GM21381 (cell line): ENCODE measurements around the gene EXOSC2.

Experiments
- ATAC-seq: cut with Tn5 transposase; IDR thresholded peaks from one replicate; pipeline ENCODE4 v1.9.1; 2021; ENCODE audit warnings: mild to moderate bottlenecking, moderate library complexity; ENCODE audit not compliant: unreplicated experiment

The EXOSC2 gene

DNA sequence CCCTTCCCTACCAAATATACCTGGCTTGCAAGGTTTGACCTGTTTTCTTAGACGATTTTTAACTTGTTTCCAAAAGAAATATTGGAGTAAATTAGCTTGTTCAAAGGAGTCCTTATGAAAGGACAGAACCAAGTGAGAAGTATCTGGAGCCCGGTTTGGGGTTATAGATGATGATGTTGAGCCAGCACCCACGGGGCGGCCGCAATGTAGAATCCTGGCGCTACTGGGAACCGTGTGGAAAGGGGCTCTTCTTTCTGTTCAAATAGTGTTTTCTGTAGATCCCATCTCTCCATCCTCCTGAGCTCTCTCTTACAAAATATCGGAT is 517 bp upstream of the EXOSC2 start:
- no peak for ATAC-seq

DNA sequence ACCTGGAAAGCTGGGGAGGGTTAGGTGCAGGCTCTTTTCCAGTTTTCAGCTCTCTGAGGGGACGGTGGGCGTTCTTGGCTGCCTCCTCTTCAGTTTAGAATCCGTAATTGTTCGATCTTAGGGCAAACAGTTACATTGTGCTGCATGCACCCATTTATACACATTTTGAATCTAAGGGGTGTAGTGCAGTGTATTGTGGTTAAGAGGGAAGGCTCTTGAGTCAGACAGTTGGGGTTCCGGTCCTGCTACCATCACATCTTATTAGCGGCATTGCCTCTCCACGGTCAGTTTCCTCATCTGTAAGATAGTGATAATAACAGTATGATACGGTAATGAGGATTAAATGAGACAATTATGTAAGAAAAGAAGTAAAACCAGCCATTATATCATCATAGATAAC is 625 bp downstream of the EXOSC2 start:
- no peak for ATAC-seq

DNA sequence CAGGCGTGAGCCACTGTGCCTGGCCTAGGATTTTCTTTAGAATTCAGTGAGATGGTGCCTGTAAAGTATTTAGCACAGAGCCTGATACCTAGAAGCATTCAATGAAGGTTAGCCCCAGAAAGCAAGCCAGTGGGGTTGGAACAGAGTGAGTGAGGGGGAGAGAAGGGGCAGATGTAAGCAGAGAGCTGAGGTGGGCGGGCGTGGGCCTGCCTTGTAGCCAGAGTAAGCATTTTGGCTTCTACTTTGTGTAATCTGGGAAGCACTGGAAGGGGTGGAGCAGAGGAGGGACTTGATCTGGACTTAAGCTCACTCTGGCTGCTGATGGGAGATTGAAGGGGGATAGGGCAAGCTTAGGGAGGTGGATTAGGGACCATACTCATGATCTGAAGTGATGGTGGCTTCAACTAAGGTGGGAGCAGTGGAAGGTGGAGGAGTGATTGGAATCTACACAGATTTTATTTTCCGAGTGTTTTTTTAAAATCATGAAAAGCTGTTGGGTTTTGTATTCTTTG is 2.6 kb downstream of the EXOSC2 start:
- ATAC-seq = no peak

DNA sequence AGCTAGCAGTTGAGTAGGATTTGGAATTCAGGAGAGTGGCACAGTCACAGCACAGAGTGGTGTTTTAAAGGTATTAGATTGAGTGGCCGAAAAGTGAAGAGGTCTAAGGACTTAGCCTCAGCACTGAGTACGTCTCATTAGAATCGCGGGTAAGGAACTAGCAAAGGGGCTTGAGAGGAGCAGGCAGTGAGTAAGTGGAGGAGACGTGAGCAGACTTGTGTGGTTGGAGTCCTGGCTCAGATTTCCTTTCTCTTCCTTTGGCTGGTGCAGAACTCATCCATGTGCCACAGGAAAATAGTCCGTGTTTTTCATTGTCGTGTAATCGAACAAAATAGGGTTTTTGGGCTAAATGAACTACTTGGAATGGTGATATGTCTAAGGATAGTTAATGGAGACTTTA is 3.4 kb downstream of the EXOSC2 start:
- ATAC-seq = no peak

DNA sequence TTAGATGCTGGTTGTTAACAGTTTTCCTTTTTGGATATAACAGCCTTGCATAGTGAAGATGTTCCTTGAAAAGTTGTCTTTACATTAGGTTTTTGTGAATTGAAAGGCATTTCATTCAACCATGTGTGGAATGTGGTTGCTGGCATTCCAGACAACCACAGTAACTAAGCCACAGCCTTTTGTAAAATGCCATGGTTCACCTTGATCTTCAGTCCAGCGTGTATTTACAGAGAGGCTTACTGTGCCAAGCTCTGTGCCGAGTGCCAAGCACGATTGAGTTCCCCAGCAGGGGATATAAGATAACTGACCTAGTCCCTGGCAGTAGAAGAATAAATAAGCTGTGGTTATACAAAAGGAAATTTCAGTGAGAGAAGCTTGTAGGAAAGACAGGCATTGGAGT is 4.9 kb downstream of the EXOSC2 start:
- ATAC-seq = no peak

DNA sequence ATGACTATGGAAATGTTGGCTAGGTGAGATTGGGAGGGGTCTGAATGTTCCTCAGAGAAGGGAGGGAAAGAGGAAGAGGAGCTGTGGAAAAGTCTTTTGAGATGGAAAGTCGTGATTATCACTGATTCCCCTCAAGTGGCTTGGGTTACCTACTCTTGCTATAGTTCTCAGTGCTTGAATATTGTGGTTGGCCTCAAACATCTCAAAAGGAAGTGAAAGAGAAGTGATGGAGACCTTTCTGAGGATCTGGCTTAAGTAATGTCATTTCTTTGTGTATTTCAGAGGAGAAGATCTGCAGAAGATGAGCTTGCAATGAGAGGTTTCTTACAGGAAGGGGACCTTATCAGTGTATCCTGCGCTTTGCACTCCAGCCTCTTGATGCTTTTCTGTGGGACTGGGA is 5.5 kb downstream of the EXOSC2 start:
- ATAC-seq = no peak

DNA sequence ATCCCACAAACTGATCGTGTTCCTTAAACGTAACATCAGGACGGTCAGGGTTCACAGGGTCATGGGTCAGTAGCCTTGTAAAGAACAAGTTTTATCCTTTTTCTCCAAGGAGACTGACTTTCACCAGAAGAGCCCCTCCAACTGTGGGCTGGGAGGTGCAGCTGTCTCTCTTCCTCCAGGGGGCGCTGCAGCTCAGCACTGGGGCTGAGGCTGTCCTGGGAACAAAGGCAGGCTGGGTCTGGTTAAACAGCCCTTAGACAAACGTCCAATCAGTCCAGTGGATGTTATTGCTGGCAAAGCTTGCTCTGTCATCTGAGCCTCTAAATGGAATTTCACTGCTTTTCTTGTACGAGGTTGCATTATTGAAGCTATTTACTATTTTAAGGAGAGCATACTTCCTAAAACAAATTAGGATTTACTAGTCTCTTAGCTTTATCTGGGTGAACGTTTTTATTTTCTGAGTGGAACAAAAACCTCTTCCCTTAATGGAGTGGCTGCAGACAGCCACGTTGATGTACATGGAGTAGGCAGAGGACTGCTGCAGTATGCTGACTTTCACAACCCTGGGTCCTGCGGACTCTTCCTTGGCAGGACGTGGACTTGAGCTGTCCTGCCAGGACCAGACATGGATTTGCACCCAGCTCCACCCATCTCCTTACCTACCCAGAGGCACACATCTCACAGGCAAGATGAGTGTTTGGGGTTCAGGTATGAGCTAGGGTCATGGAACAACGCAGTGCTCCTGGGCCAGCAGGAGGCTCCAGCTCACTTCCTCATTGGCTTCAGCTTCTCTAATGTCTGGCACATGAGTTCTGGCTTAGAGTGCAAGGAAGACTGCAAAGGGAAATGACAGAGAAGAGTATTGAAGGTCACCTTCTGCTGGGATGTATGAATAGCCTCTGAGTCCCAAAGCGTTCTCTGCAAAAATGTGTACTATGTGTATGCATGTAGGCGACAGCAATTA is 7.8 kb downstream of the EXOSC2 start:
- ATAC-seq = no peak

DNA sequence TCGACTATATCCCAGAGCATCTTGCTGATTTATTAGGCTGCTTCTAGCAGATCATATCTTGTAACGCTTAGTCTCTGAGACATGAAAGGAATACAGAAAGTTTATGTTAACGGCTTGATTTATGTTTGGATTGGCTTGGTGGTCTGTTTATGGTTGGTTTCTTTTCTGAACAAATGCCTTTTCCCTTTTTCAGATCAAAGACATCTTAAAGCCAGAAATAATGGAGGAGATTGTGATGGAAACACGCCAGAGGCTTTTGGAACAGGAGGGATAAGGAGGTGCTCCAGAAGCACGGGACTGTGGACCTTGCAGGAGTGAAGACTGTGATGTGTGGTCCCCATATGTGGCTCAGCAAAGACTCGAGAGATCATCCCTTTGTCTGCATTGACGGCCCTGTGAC is 9.9 kb downstream of the EXOSC2 start:
- ATAC-seq = no peak

DNA sequence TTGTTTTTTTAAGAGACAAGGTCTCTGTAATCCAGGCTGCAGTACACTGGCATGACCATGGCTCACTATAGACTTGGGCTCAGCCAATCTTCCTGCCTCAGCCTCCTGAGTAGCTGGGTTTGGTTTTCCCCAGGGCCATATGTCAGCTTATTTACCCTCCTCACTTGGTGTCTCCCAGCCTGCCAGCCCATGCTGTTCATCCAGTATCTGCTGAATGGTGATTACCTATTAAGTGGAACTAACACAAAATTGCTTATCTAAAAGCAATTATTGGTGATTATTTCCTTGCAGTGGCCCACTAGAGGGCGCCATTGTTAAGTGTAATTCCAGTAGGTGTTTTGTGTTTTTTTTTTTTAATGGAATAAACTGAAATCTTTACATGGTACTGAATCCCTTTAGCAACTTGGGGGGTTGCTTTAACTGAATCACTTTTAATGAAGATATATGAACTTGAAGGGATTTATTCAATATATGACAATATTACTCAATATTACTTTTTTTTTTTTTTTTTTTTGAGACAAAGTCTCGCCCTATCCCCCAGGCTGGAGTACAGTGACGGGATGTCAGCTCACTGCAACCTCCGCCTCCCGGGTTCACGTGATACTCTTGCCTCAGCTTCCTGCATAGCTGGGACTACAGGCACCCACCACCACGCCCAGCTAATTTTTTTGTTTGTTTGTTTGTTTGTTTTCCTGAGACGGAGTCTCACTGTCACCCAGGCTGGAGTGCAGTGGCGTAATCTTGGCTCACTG is 13.8 kb downstream of the EXOSC2 start:
- ATAC-seq = no peak

DNA sequence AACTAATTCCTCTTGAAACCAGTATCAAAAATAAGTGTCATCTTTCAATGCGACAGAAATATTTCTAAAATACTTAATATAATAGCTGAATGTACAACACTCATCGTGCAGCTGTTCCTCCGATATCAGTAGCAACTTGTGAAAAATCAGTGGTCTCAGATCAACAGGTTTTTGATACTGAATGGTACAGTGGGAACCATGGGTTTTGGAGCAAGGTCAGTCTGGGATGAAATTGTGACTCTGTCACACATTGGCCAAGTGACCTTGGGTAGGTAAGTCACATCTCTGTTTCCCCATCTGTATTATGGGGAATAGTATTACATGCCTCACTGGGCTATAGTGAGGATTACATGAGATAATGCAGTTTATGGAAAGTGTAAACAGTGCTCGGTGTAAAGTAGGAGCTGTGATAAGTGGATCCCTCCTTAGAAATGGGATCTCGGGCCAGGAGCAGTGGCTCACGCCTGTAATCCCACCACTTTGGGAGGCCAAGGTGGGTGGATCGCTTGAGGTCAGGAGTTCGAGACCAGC is 17.3 kb downstream of the EXOSC2 start:
- ATAC-seq = no peak

DNA sequence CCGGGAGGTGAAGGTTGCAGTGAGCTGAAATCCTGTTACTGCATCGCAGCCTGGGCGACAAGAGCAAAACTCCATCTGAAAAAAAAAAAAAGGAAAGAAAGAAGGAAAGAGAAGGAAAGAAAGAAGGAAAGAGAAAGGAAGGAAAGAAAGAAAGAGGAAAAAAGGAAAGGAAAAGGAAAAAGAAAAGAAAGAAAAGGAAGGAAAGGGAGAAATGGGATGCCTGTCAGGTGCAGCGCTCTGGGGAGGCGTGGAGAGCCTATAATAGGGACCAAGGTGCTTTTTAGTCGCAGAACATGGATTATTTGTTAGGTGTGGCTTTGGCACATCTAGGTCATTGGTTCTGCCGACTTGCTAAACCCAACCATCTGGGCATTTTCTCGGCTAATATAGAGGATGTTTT is 17.9 kb downstream of the EXOSC2 start:
- no peak for ATAC-seq

DNA sequence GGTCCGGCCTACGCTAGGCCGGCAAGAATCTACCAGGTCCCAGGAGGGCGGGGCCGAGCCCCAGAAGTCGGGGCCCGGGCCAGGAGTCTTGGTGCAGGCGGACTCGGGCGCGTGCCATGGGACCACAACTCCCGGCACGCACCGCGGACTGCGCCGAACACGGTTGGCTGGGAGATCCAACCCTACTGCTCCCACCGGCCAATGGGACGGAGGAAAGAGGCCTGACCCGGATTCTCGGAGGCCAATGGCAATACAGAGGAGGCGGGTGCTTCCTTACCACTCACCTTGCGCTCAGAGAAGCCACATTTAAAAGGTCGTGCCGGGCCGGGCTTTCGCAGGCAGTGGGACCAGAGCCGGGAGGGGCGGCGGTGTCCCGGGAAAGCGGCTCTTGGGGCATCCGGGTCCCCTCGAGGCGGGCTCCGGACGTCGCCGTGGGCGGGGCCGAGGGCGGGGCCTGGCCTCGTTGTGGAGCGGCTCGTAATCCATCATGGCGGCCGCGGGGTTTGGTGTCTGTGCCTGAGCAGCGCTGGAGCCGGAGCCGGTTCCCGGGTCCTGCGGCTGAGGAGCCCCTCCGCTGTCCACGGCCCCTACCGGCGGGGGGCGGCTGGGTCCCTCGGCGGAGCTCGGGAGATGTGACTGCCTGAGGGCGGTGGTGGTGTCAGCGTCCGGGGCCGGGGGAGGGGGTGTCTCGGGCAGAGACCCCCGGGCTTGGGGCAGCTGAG is 19.1 kb downstream of the EXOSC2 start:
- peak; percentile 95 for ATAC-seq

DNA sequence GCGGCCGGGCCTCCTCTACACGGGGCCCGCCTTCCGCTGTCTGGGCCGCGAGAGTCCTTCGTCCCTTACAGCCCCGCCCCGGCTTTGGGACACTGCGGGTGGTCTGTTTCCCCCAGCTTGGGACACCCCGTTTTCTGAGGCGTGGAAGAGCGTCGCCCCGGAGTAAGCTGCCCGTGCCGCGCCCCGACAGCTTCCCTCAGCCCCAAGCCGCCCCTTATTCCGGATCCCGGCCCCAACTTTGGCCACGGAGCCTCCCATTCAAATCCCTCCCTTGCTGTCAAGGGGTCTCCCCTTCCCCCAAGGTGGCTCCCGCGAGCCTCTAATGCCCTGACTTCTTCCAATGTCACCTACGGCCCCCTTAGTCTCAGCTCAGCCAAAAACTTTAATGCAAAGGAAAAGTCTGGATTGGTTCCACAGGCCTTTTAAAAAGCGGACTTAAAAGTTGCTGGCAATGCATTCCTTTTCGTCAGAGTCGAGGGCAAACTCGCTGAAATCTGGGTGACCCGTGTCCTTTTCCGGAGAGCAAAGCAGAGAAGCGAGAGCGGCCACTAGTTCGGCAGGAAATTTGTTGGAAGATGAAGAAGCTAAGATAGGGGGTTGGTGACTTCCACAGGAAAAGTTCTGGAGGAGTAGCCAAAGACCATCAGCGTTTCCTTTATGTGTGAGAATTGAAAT is 19.8 kb downstream of the EXOSC2 start:
- ATAC-seq = no peak

DNA sequence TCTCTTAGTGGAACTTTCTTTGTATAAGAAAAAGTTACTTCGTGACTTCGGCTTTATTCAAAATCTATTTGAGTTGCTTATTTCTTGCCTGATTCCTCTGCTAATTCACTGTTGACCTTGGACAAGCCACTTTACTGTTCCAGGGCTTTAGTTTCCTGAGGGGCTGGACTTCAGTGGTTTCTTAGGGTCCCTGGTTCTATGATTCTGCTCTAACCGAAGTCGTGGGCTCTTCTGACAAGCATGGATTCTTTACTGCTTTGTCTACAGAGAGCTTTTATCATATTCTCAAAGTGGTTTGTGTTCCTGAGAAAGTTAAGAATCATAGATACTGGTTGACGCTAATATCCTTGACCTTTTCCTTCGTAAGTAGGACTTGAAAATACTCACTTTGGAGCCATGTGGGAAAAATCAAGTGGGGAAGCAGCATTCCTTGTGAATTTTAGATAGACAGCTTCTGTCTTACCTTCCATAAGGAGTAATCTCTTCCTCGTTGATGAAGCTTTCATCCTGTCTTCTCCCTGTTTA is 21.1 kb downstream of the EXOSC2 start:
- ATAC-seq = no peak

DNA sequence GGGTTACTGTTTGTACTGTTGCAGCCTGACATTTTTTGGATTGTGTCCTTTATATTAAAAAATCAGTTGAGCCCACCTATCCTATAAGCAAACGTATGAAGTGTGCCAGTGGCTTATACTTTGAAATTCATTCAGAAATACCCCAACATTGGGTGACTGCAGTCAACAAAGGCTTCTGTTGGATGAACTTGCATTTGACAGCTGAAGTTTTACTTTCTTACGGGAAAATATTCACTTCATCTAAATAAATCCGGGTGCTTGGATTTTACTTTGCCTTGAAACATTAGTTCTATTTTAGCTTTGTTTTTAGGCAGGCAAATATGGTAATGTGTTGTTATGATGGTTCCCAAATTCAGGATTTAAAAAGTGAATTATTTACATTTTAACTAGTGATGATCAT is 21.7 kb downstream of the EXOSC2 start:
- ATAC-seq = no peak

DNA sequence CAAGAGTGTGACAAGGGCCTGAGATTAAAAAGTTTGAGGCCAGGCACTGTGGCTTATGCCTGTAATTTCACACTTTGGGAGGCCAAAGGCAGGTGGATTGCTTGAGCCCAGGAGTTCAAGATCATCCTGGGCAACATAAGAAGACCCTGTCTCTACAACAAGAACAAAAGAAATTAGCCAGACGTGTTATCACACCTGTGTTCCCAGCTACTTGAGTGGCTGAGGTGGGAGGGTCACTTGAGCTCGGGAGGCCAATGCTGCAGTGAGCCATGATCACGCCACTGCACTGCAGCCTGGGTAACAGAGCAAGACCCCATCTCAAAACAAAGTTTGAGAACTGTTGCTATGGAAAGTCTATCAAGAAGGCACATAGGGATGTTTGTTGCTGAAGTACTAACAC is 25.0 kb downstream of the EXOSC2 start:
- no peak for ATAC-seq

DNA sequence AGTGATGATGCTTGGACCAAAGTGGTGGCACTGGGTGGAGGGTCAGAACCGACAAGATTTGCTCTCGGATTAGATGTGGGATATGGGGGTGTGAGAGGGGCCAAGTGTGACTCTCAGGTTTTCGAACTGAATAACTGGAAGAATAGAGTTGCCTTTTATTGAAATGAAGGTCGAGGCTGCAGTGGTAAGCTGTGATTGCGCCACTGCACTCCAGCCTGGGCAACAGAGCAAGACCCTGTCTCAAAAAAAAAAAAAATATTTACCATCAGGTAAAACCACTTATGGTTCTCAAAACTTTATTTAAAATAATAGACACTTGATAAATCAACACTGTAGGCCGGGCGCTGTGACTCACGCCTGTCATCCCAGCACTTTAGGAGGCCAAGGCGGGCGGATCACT is 27.2 kb downstream of the EXOSC2 start:
- ATAC-seq = no peak

DNA sequence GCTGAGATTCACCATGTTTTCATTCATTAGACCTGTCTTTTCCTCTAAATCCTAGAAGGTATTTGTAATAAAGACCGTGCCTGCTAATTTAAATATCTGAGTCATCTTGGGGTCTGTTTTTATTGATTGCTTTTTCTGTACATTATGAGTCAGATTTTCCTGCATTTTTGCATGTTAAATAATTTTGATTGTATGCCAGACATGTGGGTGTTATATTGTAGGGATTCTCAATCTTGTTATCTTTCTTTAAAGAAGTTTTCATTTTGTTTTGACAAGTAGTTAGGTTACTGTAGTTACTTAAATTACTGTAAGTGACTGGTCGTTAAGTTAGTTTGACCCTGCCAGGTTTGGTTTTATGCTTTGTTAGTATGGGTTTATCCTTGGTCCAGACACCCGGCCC is 35.1 kb downstream of the EXOSC2 start:
- ATAC-seq = no peak

DNA sequence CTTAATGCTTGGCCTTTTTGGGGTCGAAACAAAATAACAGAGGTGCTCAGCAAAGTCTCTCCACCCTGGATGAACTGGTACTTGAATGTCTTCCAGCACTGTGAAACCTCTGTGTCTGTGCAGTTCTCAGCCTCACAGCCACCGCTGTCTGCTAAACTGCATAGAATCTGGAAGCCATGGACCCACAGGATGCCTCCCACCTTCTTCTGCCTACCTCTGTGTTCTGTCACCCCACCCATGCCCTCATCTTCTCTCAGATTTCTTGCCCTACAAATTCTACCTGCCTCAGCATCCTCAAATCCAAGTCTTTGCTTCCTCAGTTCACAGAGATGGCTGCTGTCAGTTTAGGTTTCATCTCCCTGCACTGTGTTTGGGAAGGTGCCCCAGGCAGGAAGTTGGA is 35.6 kb downstream of the EXOSC2 start:
- no peak for ATAC-seq

DNA sequence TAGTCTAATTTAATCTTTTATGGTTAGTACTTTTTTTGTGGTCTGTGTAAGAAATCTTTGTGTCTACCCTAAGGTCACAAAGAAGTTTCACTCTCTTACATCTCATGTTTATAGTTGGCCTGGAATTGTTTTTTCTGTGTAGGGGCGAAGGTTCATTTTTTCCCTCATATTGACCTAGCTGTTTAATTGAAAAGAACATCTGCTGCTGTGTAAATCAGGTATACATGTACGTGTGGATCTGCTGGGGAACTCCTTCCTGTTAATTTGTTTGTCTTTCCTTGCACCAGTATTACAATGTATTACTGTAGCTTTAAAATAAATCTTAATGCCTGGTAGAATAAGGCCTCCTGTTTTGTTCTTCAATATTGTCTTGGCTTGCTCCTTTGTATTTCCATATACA is 37.8 kb downstream of the EXOSC2 start:
- ATAC-seq = no peak
